Gastroesophageal sphincter (tissue), 3 donors: Measurements from ENCODE around the gene BCL11A.

ENCODE experiments used
- EP300 ChIP-seq: sonication (generic); formaldehyde crosslinking; IDR thresholded peaks from one replicate; pipeline ENCODE4 v1.6.1; 2017; ENCODE audit warnings: antibody characterized with exemption, mild to moderate bottlenecking
- POLR2A ChIP-seq, 2 donors: fragments of 450-650 bp; IDR thresholded peaks; one replicate each; pipeline ENCODE4 v1.6.1; 2017; ENCODE audit warnings: antibody characterized with exemption in 2 of 2, mild to moderate bottlenecking in 2 of 2, moderate library complexity in 1 of 2
- POLR2AphosphoS5 ChIP-seq: sonication (generic); formaldehyde crosslinking; IDR thresholded peaks from one replicate; pipeline ENCODE4 v1.6.1; 2017; ENCODE audit warnings: antibody characterized with exemption
- TF ChIP-seq, protein P1 (sequence below), 4 experiments: fragments of 200-600 bp in 2 of 4; fragments of 450-650 bp in 2 of 4; sonication (generic) in 1 of 4; IDR thresholded peaks; one replicate each; pipeline ENCODE4 v1.5.1; 2017 to 2019; ENCODE audit warnings: antibody characterized with exemption in 4 of 4, mild to moderate bottlenecking in 2 of 4, moderate library complexity in 2 of 4

DNA sequence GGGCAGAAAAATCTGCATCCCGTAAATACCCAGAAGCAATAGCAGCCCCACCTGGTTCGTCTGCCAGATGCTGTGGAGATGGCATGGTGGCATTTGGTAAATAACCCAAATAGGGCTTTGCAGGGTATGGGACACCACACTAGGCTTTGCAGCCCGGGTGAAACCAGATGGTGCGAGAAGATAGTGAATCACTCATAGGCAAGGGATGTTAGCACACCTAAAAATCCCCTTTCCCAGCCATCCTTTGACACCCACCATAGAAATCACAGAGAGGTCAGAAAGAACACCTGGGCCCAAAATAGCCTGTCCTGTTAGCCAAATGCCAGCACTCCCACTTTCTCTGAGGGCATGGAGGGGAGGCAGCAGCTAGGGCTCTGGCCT is 47.6 kb downstream of the BCL11A start:
- TF ChIP-seq, protein P1, sequence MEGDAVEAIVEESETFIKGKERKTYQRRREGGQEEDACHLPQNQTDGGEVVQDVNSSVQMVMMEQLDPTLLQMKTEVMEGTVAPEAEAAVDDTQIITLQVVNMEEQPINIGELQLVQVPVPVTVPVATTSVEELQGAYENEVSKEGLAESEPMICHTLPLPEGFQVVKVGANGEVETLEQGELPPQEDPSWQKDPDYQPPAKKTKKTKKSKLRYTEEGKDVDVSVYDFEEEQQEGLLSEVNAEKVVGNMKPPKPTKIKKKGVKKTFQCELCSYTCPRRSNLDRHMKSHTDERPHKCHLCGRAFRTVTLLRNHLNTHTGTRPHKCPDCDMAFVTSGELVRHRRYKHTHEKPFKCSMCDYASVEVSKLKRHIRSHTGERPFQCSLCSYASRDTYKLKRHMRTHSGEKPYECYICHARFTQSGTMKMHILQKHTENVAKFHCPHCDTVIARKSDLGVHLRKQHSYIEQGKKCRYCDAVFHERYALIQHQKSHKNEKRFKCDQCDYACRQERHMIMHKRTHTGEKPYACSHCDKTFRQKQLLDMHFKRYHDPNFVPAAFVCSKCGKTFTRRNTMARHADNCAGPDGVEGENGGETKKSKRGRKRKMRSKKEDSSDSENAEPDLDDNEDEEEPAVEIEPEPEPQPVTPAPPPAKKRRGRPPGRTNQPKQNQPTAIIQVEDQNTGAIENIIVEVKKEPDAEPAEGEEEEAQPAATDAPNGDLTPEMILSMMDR (IDR thresholded peaks at IDR 0.05): no peak
- TF ChIP-seq POLR2A (IDR thresholded peaks at IDR 0.05) (no peak), EP300 (no peak), POLR2AphosphoS5 (no peak)
